HG03175 (cell line): Measurements from ENCODE around the gene SORCS2.

Experiments used
- ATAC-seq: cut with Tn5 transposase; IDR thresholded peaks from one replicate; pipeline ENCODE4 v1.9.1; 2021; ENCODE audit warnings: mild to moderate bottlenecking, moderate library complexity; ENCODE audit not compliant: unreplicated experiment

The SORCS2 gene

DNA sequence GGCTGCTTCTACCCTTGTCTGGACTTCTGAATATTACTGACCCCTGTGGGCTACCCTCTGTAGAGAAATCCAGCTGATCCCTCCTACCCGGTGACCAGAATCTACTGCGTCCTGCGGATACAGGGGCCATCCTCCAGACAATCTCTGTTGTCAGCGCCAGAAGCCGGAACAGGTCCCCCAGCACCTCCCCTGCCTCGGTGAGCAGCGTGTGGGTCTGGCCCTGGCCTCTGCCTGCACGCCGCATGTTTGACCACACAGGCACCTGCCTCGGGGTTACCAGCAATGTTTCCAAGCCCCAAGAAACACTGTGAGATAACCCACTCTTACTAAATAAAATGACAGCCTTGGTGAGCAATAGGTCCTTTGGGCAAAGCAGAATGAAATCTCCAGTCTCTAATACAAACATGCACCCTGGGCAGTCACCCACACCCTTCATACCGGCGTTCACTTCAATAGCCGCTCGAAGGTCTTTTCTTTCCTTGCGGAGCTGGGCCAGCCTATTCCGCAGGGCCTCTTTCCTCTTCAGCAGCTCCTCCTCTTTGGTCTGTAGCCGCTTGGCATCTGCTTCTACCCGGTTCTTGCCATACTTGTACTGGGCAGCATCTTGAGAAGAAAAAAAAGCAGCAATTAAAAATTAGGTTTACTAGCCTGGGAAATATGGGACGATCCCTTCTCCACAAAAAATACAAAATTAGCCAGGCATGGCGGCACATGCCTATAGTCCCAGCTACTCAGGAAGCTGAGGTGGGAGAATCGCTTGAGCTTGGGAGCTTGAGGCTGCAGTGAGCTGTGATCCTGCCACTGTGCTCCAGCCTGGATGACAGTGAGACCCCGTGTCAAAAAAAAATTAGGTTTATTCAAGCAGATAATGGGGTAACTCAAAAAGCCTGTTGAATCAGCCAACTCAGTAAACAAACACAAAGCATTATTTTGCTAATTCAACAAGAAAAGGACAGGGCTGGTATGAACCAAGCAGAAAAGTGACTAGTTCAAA, 582.3 kb downstream of the SORCS2 start:
- no peak for ATAC-seq

DNA sequence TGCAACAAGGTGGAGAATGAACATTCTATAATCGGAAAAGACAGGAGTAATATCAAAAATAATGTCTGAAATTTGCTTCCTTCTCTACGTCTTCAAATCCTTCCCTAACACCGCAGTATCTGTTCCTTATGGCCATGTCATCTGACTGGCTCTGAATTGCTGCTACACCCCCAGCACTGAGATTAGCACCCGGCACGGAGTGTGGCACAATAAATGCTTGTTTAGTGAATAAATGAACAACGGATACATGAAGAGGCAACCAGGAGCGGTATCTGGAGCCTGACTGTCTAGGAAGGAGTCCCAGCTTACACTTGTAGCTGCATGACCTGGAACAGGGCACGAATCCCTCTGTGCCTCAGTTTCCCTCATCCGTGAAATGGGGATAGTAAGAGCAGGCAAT, 583.1 kb downstream of the SORCS2 start:
- ATAC-seq = no peak

DNA sequence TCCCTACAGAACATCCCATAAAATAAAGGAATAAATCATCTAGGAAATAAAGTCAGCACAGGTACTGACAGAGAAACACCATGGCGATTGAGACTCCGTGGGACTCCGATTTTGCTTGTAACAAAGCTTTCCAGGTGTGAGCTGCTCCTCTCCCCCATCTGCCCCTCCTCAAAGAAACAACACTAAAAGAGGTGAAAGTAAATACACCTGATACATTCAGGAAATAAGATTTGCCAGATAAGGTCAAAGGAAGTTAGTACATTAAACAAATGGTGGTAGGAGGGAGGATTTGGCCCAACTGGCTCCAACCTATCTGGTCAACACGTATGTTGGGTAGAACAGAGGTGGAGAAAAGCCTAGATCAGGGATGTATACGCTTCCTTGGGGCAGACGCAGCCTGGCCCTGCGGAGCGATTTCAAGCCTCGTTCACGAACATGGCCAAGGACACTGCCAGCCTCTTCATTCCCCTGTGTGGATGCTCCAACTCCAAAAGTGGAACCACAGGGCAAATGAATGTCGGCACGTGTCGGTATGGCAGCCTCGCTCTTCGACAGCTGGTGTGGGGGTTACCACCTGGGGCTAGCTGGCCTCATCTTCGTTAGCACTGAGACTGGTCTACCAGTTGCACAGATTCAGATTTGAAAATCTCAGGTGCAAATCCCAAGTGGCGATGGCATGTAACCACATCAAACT, 584.8 kb downstream of the SORCS2 start:
- ATAC-seq = no peak

DNA sequence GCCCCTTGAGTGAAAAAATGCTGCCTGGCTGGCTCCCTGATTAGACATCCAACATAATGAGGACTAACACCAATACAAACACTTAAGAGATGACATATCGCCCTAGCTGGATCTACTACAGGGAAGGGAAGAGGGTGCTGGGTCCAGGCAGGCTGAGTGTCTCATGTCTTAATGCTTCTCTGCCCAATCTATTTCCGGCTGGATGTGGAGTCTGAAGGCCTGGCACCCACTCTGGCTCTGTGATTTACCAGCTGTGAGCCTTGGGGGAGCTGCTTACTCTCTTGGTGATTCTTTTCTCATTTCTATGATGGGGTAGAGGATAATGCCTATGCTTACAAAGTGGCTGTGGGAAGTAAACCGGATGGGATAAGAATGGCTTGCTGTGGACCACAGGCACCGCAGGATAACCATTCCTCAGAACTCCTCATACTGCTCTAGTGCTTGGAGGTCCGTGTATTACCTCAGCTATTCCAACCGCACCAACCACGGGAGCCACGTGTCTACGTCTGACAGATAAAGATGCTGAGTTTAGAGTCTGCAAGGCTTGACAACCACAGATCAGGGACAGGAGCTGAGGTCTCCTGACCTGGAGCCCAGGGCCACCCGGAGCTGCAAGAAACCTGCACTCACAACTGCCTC, 585.7 kb downstream of the SORCS2 start:
- no peak for ATAC-seq

DNA sequence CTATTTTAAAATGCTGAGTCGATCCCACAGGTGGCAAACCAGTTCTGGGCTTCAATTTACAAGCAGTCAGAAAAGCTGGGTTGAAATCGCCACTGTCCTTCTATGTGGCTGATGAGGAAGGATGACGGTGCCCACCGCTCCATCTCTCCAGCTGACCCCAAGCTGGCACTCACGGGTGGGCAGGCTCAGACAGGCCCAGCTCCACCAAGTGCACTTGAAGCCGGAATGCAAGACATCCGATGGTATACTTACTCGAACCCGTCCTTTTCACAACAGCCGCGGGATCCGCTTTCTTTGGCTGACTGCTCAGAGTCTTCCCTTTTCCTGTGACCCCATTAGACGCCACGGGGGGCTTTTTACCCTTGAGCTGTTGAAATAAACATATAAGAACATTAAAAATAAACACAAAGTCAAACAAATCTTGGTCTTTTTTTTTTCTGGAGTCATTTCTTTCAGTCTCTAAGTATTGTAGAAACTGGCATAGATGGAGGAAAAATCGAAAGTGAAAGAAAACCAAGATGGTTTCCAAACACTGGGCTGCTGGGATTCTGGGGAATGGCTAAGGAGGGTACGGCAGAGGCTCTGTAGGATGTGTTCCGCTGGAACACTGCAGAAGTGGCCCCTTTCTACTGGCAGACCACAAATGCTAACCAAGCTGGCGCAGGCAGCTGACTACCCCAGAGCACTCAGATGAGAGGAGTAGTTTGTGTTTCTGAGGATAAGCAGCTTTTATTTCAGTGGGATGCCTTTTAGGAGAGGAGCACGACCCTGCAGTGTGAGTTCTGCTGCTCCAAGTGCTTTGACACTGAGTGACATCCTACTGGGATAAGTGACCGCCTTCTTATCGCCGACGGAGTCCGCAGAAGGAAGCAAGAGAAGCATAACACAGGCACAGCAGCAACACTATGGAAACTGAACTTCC, 586.4 kb downstream of the SORCS2 start:
- no peak for ATAC-seq

DNA sequence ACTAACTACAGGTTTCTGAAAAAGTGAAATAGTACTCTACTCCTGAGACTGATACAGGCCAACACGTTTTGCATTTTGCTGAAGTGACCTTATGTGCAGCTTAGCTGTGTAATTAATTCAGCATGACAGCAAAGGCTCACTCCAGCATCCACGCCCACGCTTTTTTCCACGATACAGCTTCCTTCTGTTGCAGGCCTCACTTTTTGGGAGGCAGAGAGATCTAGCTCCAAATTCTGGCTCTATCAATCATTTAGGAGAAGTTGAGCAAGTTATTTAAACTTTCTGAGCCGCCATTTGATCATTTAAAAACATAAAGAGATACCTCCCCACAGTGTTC, 587.1 kb downstream of the SORCS2 start:
- ATAC-seq = no peak

DNA sequence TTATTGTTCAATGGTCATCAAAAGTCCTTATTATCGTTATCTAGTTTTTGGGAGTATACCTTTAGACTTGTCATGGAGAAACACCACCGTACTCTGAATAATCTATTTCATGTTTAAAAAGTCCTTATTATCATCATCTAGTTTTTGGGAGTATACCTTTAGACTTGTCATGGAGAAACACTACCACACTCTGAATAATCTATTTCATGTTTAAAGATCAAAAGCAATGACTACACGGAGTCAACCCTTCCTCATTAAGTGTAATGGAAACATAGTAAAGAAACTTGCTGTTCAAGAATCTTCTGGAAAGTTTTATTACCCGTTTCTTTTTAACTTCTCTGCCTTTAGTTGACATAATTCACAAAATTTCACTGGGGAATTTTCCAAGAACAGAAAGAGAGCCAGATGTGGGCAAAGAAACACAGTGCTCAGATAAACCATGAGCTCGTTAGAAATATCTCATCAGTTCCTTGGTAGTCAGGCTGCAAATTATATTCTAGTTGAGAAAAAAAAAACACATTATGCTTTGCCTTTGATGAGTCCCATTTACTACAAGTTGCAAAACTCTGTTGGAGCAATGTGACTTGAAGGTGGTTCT, 588.5 kb downstream of the SORCS2 start:
- no peak for ATAC-seq

DNA sequence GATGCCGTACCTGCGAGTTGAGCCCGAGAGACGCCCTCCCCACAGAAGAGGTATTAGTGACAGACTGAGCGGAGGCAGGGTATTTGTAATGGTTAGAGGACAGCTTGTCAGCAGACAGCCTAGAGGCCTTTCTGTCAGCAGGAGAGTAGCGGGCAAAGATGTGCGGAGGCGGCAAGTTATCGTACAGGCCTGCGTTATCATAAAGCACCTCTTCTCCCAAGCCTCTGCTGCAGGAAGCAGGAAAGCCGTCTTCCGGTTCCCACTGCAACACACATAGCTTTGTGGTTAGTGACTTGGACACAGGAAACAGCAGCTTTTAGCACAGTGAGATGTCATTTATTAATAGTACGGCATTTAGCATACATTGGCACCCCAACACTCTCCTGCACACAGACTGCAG, 589.0 kb downstream of the SORCS2 start:
- no peak for ATAC-seq

DNA sequence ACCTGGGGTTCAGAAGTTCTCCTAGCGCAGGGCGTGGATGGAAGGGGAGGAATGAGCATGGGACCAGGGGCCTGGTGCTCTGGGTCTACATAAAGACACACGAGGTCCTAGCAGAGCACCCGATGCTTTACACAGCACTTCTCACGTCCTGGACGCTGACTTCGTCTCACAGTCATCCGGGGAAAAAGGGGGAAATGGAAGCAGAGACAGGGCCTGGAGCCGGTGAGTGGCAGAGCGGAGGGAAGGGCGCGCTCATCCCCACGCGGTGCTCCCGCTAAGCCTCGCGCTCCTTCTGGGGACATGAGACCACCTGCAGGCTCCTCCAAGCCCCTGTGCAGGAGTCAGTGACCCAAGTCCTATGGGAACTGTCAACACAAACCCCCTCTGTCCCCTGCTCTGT, 589.7 kb downstream of the SORCS2 start:
- ATAC-seq = no peak

DNA sequence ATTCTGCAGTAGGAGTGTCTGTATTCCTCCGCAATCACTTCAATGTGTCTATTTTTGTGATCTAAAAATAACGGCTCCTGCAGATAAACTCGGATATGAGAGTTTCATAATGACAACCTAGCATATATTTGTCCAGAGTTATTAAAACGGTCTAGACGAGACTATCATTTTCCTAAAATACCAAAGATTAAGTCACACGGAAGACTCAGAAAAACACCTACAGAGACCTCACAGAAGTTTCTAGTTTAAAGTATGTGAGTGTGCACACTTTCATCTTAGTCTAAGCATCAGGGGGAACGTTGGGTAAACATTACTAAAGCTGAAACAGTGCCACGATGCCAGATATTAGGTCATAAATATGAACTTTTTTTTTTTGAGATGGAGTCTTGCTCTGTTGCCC, 590.4 kb downstream of the SORCS2 start:
- no peak for ATAC-seq

DNA sequence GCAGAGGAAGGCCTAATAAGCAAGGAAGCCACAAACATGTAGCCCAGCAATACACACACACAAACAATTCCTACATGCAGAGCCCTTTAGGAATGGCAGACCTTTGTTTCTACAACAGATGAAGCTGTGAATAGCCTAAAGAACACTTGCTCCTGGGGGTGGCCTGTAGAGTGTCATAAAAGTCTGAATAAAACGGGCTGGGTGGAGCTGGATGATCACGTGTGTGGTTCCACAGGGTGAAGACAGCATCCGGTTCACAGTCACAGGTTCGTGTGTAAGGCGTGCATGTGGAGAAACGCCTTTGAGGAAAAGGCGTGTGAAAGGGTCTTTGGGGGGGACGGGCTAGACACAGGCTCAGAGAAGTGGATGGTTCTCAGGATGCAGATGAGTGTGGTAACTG, 591.2 kb downstream of the SORCS2 start:
- ATAC-seq = no peak

DNA sequence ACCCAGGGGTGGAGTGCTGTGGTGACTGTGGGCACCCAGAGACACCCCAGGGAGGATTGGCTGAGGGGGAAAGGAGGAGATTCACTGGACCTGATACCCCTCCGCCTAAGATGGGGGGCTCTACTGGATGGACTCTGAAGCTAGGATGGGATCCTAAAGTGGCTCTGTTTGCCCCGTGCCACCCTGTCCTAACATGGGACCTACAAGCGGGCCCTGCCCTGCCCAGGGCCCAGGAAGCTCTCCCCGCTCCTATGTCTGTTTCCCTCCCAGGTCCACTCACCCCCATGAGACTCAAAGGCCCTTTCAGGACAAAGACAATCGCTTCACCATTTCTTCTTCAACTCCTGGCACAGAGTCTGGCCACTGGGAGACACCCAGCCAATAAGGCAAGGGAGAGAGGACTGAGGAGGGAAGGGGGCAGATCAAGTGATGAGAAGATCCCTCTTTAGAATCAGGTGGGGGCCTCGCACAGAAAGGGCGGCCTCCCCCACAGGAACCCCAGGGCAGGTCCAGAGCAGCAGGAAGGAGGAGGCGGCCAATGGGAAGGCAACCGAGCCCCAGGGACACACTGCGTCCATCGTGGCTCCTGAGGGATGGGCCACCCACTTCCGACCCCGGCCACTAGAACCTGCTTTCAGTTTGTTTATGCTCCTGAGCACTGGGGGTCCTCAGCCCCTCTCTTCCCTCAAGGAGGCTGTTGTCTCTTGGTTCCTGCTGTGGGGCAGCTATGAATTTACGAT, 592.0 kb downstream of the SORCS2 start:
- no peak for ATAC-seq

DNA sequence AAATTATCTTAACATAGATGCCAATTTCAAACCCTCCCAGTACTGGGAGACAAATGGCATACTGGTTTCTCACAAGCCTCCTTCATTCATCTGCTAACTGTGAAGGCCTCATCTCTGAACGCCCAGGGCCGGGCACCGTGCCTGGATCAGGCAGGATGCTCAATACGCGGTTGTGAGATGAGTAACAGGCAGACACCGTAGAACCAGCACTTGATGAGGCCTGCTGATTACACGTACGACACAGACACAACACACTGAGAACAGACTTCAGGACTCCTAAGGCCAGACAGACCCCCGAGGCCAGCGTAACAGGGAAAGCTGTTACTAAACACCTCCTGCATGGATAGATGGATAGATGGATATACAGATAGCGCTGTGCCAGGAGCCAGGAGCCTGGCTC, 592.7 kb downstream of the SORCS2 start:
- ATAC-seq = no peak

DNA sequence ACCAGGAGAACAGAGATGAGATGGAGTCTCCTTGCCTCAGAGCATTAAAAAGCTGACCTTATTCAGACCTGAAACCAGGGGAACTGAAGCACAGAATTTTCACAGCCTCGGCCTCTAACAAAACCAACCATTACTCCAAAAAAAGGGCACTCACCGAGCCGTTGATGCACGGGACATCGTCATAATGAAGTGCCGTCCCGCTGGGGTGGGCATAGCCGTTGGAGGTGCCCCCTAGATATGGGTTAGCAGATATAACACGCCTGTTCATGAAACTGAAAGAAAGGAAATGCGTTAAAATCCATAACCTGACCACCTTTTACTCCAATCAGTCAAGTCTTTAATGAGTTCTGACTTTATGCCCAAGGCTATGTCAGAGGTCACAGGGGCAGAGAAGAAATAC, 593.7 kb downstream of the SORCS2 start:
- ATAC-seq = no peak

DNA sequence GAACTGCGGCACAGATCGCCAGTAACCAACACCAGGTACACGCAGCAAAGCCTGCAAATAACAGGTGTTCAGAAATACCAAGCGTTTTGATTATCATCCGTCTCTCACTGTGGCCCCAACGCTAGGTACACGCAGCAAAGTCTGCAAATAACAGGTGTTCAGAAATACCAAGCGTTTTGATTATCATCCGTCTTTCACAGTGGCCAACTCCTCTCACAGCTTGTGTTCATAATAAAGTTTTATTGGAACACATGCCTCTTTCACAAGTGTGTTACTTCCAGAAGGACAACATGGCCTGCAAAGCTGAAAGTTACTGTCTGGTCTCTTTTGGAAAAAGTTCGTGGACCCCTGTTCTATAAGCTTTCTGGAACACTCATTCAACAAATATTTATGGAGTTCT, 594.2 kb downstream of the SORCS2 start:
- ATAC-seq = no peak

DNA sequence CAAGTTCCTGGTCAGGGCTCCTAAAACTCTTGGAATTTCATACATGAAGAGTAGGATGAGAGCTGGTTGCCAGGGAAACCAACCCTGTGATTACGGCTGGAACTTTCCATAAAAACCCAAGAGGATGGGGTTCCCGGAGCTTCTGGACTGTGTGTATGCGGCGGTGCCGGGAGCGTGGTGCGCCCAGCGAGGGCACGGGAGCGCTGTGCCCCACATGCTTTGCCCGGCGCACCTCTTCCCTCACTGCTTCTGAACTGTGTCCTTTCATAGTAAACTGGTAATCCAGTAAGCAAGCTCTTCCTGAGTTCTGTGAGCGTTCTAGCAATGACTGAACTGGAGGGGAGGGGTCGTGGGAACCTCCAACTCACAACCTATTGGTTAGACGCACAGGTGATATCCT, 594.7 kb downstream of the SORCS2 start:
- no peak for ATAC-seq

DNA sequence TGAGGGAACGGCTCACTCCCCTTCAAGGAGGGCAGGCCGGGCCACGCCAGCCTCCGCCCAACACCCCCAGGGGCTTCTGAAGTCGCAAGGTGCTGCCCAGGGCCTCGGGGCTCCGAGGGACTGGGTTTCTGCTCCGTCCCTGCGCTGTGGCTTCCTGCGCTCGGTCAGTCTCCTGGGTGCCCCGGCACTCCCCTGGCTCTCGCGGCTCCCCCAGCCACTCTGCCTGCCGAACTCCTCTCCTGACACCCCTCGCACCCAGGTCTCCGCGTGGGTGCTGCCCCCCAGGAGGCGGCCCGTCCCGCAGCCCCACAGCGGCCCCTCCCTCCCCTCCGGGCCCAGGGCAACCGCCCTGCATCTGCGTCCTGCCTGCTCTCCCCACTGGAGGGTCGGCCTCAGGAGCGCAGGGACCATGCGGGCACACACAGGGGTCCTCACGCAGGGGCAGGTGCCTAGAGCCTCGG, 595.4 kb downstream of the SORCS2 start:
- no peak for ATAC-seq

DNA sequence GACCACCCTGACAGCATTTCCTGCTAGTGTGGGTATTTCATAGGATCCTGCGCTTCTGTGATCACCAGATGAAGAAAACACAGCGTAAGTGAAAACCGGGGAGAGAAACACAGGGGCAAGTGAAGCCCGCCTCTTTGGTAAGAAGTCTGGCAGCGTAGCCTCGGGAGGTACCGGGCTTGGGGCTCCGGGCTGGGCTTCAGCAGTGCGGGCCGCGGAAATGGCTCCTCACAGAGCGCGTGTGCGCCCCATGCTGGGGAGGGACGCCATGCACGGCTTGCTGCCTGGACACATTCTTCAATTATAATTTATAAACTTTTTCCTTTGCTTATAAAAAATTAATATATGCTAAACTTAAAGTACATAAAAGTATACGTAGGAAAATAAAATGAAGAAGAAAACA, 595.9 kb downstream of the SORCS2 start:
- ATAC-seq = no peak

DNA sequence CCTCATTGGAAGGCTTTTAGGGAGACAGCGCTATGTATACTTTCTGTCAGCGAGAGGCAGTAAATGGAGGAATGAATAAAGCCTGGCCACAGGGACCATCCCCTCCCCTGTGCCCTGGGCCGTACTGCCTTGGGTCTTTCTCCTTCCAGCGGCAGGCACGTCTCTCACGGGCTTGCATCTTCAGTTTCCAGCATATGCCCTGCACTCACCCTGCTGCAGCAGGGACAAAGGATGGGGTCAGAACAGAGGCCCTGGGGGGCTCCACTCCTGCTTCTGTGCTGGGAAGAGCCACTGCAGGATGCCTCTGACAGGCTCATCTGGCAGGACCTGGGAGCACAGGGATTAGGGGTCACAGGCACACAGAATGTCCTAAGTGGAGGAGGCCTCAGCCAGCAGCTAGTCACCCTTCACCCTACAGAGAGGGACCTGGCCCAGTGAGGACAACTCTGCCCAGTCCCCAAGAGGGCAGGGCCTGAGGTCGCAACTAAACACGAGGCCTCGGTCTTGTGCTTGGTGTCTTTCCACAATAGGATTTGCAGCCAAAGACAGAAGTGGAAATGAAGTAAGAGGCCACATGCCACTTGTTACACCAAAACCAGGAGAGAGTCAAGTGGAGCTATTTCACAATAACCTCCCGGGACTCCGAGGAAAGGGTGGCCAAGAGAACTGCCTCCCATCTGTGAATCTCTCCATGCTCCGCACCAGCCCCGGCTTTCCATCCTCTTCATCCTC, 596.5 kb downstream of the SORCS2 start:
- ATAC-seq = no peak
